ENCODE results near the gene SMIM41.

Gene SMIM41

DNA sequence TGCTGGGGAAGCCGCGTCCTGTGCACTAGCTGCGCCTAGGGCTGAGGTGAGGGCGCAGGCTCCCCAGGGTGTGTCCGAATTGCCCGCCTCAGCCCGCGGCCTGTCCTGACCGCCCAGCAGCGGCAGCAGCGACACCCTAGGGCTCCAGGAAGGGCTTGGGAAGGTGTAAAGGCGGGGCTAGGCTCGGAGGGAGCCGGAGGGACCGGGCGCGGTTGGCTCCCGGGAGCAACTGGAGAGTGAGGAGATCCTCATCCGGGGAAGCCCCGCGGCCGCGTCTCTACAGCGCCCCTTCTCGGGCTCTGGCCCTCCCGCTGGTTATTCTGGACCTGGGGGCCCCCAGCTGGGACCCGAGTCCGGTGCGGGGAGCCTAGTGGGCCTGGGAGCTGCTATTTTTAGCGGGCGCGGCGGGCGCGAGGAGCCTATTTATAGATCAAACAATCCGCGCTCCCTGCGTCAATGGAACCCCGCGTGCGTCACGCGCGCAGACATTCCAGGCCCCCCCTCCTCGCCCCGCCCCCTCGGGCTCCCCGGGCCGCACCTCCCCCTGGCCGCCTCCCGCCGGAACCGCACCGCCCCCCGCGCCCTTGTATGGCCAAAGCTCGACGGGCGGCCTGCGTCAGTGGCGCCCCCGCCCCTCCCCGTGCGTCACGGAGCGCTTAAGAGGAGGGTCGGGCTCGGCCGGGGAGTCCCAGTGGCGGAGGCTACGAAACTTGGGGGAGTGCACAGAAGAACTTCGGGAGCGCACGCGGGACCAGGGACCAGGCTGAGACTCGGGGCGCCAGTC, 28.6 kb upstream of the SMIM41 start, which contains the start of gene NR4A1:
TSS of gene NR4A1 (plus strand) at position 685 of the 784 bp plus-strand sequence. CDS start 2,887 bp downstream, outside the sequence.
- no peak for DNase-seq (ENCODE audit: low spot score)

DNA sequence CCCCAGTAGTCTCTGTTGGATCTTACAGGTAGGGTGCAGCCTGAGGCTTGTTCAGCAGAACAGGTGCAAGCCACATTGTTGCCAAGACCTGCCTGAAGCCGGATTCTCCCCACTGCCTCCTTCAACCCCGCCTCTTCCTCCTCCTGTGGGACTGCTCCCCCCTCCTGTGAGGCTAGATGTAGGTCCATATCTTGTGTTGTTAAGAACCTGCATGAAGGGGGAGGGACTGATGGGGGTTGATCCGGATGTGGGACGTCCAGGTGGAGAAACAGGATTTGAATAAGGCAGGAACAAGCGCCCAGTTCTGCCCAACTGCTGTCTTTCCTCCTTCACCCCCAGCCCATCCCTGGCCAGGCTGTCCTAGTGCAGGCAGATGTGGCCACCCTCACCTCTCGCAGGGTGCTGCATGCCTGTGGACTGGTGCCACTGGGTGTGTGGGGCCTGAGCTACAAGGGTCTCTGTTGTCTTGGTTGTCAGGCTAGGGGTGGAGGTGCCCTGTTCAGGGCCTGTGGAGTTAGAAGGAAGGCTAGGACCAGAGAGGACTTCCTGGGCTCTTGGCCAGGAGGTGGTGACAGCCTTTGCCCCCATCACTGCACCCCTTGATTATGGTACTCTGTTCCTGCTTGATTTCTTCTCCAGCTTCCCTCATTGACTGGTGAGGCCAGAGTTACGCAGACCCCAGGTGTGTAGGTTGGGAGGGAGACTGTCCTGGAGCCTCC, 26.9 kb upstream of the SMIM41 start:
- no peak for DNase-seq (ENCODE audit: low spot score)

DNA sequence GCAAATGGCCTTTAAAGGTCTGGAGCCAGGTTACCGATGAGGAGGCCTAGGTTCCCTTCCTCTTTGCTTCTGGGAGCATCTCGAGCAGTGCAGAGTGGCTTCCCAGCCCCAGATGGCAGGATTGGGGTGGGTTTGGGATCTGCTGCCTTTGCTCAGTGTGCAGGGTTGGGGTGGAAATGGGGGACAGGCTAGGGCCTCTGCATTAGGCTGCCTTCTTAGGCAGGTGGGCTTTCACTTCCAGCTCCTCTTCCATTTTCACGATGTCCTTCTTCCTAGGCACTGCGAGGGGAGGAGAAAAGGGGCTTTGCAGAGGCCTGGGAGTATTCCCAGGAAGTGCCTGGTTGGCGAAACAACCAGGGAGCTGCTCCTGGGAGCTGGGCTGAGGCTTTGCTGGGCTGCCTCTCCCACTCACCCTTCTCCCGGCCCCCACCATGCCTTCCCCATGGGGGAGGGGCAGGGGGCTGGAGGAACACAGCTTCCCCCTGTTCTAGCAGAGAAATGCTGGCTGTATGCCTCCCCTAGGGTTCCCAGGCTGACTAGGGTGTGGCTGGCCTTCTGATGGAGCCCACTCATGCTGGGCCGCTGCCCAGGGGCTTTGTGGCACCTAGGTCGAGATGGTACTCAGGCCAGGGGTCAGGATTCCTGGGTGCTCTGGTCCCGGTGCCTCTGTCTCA, 25.8 kb upstream of the SMIM41 start:
- DNase-seq (ENCODE audit: low spot score), result no peak

DNA sequence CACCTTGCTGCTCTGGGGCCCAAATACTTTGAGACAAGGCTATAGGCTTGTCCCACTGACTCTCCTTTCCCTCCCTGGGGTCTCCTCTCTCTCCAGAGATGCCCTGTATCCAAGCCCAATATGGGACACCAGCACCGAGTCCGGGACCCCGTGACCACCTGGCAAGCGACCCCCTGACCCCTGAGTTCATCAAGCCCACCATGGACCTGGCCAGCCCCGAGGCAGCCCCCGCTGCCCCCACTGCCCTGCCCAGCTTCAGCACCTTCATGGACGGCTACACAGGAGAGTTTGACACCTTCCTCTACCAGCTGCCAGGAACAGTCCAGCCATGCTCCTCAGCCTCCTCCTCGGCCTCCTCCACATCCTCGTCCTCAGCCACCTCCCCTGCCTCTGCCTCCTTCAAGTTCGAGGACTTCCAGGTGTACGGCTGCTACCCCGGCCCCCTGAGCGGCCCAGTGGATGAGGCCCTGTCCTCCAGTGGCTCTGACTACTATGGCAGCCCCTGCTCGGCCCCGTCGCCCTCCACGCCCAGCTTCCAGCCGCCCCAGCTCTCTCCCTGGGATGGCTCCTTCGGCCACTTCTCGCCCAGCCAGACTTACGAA, 25.2 kb upstream of the SMIM41 start:
- no peak for DNase-seq (ENCODE audit: low spot score)

DNA sequence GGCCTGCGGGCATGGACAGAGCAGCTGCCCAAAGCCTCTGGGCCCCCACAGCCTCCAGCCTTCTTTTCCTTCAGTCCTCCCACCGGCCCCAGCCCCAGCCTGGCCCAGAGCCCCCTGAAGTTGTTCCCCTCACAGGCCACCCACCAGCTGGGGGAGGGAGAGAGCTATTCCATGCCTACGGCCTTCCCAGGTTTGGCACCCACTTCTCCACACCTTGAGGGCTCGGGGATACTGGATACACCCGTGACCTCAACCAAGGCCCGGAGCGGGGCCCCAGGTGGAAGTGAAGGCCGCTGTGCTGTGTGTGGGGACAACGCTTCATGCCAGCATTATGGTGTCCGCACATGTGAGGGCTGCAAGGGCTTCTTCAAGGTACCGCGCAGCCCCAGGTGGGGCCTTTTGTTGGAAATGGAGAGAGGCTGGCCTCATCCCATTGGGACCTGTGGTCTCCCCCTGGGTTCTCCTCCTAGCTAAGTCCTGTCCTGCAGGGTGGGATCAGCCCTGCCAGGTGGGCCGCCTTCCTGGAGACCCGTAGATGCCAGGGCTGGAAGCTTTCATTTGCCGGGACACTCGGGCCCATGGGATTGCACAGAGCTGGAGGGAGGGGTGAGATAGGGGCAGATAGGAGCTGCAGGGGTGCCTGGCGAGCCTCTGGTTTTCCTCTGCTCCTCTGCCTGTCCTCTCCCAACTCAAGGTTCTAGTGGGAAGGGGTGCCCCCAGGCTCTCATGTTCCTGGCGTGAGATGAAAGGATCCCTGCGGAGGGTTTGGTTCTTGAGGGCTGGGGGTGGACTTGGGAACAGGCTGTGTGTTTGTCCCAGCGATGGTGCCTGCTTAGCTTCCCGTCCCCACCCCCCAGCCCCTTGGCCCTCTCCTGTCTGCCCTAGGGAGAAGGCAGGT, 24.4 kb upstream of the SMIM41 start:
- DNase-seq (ENCODE audit: low spot score), result no peak

DNA sequence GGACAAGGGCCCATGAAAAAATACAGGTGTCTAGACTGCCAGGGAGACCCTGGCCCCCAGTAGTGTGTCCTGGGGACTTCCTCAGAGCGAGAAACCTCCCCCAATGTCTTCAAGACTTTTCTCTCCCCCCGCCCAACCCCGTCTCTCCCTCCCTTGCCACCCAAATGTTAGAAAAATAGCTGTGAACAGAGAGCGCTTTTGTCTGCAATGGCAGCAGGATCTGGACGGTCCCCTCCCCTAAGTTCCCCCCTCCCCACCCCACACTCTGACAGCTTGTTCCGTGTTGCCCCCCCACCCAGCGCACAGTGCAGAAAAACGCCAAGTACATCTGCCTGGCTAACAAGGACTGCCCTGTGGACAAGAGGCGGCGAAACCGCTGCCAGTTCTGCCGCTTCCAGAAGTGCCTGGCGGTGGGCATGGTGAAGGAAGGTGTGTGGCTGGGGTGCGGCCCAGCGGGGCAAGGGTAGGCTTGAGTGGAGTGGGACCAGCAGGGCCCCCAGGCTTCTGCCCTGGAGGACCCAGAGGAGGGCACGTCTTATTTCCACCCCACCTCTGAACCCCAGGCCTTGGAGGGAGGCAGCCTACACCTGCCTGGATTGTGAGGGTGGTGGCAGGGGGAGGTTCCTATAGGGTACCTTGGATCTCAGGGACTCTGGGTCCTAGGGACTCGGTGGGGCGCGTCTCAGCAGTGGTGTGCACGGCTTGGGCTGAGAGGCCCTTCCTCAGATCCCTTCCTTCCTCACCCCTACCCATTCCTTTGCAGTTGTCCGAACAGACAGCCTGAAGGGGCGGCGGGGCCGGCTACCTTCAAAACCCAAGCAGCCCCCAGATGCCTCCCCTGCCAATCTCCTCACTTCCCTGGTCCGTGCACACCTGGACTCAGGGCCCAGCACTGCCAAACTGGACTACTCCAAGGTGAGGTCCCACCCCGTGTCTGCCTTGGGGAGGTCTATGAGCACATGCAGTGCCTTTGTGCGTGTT, 23.5 kb upstream of the SMIM41 start:
- DNase-seq (ENCODE audit: low spot score), result no peak

DNA sequence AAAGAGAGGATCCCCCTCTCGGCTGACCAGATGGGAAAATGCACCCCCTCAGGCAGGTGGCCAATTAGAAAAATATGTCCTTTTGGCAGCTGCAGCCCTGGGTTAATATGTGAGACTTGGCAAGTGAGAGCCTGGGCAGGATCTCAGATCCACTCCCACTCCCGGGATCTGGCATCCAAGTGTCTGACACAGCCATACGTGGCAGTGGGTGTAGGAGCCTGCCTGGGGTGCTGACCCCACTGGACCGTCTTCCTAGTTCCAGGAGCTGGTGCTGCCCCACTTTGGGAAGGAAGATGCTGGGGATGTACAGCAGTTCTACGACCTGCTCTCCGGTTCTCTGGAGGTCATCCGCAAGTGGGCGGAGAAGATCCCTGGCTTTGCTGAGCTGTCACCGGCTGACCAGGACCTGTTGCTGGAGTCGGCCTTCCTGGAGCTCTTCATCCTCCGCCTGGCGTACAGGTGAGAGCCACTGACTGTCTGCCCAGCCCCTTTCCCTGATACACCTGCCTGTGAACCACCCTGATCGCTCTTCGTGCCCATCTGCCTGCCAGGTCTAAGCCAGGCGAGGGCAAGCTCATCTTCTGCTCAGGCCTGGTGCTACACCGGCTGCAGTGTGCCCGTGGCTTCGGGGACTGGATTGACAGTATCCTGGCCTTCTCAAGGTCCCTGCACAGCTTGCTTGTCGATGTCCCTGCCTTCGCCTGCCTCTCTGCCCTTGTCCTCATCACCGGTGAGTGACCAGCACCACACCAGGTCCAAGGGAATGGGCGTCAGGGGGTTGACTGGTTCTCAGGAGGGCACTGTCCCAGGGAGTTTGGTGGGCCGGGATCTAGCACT, 22.5 kb upstream of the SMIM41 start:
- DNase-seq (ENCODE audit: low spot score), result no peak

DNA sequence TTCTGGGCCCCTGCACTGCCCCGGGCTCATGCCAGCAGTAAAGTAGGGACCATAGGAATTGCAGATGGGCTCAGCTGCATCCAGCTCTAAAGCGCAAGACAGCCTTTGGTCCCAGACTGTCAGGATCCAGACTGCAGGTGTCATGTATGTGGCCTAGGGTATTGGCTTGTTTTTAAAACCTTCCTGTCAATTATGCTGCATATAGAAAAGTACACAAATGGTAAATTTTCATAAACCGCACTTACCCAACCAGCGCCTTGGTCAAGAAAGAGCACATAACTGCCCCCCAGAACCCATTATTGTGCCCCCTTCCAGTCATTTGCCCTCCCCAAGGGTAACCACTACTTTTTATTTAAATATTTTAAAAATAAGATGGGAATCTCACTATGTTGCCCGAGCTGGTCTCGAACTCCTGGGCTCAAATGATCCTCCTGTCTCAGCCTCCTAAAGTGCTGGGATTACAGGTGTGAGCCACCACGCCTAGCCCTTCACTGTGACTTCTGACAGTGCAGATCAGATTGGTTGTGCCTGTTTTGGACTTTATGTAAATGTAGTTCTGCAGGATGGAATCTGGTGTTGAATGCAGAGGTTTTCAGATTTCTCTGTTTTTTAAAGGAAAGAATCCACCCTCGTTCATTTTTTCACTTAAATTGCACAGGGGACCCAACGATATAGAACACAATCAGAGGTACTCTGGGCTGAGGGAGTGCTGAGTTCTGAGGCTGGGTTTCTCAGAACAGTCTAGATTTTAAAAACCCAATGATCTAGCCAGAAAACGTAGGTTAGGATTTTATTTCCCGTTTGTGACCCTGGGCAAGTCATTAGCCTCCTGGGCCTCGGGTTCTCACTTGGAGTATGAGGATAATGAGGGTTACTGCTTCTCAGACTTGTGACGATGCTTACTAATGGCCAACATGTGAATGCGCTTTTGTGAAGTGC, 21.6 kb upstream of the SMIM41 start:
- no peak for DNase-seq (ENCODE audit: low spot score)

DNA sequence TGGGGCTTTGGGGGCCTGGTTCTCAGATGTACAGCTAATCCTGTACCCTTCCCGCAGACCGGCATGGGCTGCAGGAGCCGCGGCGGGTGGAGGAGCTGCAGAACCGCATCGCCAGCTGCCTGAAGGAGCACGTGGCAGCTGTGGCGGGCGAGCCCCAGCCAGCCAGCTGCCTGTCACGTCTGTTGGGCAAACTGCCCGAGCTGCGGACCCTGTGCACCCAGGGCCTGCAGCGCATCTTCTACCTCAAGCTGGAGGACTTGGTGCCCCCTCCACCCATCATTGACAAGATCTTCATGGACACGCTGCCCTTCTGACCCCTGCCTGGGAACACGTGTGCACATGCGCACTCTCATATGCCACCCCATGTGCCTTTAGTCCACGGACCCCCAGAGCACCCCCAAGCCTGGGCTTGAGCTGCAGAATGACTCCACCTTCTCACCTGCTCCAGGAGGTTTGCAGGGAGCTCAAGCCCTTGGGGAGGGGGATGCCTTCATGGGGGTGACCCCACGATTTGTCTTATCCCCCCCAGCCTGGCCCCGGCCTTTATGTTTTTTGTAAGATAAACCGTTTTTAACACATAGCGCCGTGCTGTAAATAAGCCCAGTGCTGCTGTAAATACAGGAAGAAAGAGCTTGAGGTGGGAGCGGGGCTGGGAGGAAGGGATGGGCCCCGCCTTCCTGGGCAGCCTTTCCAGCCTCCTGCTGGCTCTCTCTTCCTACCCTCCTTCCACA, 20.7 kb upstream of the SMIM41 start:
- DNase-seq (ENCODE audit: low spot score), result no peak

DNA sequence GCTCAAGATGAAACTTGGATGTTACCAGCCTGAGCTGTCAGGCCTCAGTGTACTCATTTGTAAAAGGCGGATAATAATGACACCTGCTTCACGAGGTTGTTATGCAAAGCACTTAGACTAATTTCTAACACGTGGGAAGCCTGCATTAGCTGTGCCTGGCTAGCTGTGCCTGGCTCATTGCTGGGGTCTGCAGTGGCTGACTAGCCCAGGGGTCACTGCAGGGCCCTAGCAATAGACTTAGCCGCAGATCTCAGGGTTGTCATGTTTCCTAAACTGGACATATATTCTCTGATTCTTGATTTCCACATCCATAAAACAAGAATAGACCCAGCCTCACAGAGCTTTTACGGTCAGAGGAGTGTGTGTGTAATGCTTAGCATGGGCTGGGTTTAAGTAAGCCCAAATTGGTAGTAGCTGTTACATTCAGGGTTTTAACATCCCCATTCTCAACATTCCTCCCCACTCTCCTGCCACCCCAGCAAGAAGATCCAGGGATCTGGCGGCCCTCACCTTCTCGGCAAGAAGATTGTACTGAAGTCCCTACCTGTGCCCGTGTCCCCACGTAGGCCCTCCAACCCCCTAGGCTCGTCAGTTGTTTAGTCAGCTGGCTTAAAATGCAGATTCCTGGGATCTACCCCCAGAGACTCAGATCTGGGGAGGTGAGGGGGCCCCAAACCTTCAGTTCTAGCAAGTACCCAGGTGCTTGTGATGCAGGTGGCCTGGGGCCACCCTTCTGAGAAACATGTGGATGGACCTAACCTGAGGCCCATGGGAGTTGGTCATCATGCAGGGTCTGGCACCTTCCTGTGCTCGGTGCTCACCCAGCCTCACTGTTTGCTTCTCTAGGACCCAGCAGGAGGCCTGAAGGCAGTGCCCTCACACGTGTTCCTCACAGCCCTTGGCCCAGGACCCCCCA, 19.7 kb upstream of the SMIM41 start:
- DNase-seq (ENCODE audit: low spot score), result no peak

DNA sequence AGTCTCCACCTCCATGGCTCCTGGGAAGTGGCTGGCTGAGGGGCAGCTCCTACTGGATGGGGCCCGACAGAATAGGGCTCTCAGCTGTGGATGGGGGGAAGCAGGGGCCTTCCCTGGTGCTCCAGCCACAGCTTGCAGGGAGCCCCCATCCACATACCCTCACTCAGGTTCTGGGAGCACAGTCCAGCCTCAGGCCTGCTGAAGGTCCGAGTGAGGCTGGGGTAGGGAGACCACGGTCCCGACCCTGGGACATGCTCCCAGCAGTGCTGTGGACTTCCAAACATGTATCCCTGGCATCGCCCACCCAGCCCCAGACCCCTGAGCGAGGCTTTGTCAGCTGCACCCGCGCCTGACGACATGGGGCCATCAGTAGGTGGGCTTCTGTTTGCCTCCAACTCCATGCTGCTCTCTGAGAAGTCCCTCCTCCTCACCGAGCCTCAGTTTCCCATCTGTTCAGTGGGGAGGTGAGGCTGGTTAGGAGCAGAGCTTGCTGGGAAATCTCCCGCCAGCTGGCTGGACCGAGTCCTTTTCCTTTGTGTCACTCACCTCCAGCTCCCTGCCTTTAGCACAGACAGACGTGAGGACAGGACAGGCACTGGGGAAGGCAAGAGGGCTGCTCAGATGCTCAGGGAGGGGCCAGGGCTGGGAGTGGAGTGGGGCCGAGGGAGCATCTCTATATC, 18.9 kb upstream of the SMIM41 start:
- DNase-seq (ENCODE audit: low spot score), result no peak

DNA sequence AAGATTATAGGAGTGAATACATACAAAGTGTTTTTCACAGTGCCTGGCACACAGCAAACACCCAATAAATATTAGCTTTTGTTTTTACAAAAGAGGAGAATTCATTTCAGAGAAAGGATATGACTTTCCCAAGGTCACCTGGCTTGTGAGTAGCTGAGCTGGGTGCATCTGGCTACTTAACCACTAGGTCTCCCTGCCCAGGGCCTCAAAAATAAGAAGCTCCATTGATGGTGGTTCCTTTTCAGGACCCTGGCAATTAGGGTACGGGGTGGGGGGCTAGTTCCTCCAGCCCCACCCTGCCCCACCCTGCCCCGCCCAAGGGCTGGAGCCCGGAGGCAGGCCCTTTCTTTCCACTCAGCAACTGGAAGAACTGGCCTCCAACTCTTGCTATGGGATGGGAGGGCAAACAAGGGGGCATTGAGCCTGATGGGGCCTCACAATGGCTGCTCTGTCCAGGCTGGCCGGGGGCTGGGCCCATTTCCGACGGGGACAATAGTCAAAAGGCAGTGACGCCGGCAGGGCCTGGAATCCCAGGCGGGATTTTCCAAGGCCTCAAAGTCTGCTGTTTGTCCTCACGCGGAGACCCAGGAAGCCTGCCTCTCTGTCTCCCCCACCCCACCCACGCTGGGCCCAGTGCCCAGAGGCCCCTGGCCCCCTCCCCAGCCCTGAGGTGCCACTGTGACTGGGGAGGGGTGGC, 17.9 kb upstream of the SMIM41 start:
- DNase-seq (ENCODE audit: low spot score), result no peak

DNA sequence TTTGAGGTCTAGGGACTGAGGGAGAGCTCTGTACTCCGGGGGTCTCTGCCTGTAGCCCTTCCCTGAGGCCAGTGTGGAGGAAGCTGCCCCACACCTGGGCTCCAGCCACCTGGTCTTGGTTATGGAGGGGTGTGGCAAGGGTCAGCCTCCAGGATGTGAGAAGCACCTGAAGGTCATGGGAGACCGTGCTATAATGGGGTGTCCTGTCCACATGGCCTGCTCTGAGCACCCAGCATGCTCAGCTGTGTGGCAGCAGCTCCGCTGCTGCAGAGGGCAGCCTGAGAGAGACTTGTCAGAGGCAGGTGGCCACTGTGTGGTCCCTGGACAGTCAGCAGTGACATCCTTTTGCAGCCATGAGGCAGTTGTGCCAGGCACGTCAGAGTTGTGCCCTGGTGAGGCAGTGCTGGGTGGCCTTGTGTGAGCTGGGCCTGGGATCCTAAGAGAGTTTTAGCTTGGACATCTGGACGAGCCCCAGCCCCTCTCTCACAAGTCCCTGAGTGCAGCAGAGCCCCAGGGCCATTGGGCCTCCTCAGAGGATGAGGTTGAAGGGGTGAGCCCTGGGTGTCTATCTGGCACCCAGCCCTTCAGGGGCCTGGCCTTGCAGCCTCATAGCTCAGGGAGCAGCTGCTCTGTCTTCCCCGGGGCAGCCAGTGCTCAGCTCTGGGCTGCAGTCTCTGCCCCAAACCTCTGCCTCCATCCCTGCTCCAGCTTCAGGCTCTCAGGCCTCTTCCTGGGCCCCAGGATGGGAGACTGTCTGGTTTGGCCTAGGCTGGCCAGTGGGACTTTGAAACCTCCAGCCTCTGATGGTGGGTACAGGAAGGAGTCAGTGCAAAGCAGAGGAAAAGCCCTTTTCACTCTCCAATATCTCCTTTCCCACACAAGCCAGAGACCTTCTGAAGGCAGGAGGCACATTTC, 17.1 kb upstream of the SMIM41 start:
- no peak for DNase-seq (ENCODE audit: low spot score)

All from hematopoietic multipotent progenitor cell treated with erythropoietin and hydrocortisone succinate and interleukin-3 and kit ligand, for 17 days (in vitro differentiated cells).